ENCODE measurements around the gene RPS10.

RPS10 gene

GRCh38 chr6:34370361-34370760 is 55.5 kb downstream of the RPS10 start:
- no peak for DNase-seq (ENCODE audit: low read depth)

GRCh38 chr6:34369385-34369784 is 56.5 kb downstream of the RPS10 start:
- no peak for DNase-seq (ENCODE audit: low read depth)
